HCT116 (cell line): ENCODE results near the gene KRTAP16-1. TPM values are rescaled to one million over a fixed set of nuclear protein-coding genes. Genes with fewer than 3 reads are reported as not detected.

Experiments used
- ATAC-seq: fragments of 200-7000 bp; cut with Tn5 transposase; 2 replicates; pipeline ENCODE4 v1.9.1; 2020; ENCODE audit warnings: mild to moderate bottlenecking, moderate library complexity
- BruUV-seq: library from RNA; stranded (reverse); fragments of 400-500 nt; replicated peaks from 2 replicates; lab custom pipeline; 2021; lab: Mats Ljungman, UMichigan
- CTCF ChIA-PET: fragments of 300-600 bp; sonication (Branson Sonifier 250); formaldehyde crosslinking; loops from one replicate; lab custom pipeline; 2021; ENCODE audit warnings: antibody characterized with exemption; lab: Charles Lee
- POLR2A ChIA-PET: fragments of 300-600, 350-600 bp; sonication (Branson Sonifier 250); formaldehyde crosslinking; loops from one replicate; lab custom pipeline; 2021; ENCODE audit warnings: antibody characterized with exemption; lab: Charles Lee
- RAD21 ChIA-PET, 2 experiments: fragments of 300-600 bp; sonication (Branson Sonifier 250); formaldehyde crosslinking; loops; one replicate each; lab custom pipeline; 2023; ENCODE audit warnings: low total read pairs in 2 of 2; ENCODE audit not compliant: uncharacterized antibody in 2 of 2, unreplicated experiment in 2 of 2, low non-redundant PET in 1 of 2; lab: Charles Lee
- DNase-seq: peaks from one replicate; pipeline ENCODE4 v3.0.0-alpha.2; 2010; ENCODE audit warnings: low read depth, low spot score
- H2AFZ ChIP-seq: fragments of 200-600 bp; shearing (Covaris generic), sonication (generic); 2 replicates; pipeline ENCODE4 v1.6.1; 2017; ENCODE audit warnings: low read depth, mixed run types, mixed read lengths, antibody characterized with exemption, low read length; ENCODE audit not compliant: poor library complexity, severe bottlenecking
- H3K27ac ChIP-seq: 2 replicates; pipeline ENCODE4 v1.5.1; 2012; ENCODE audit warnings: low read depth, low read length
- H3K27me3 ChIP-seq: fragments of 200-600 bp; sonication (generic); 2 replicates; pipeline ENCODE4 v1.6.1; 2016; ENCODE audit warnings: mixed run types, low read length, mixed read lengths; ENCODE audit not compliant: insufficient read depth
- H3K36me3 ChIP-seq, 2 experiments: fragments of 200-500 bp in 1 of 2; fragments of 200-600 bp in 1 of 2; sonication (Bioruptor generic) in 1 of 2; sonication (generic) in 1 of 2; 2 replicates each; pipeline versions ENCODE4 v1.5.1 to v1.6.1; 2014 to 2016; ENCODE audit warnings: low read length in 2 of 2, inconsistent platforms in 1 of 2, mixed read lengths in 1 of 2, mixed run types in 1 of 2; ENCODE audit not compliant: insufficient read depth in 2 of 2, control insufficient read depth in 1 of 2
- H3K4me1 ChIP-seq, 2 experiments: fragments of 200-600 bp in 1 of 2; sonication (generic) in 1 of 2; 2 replicates each; pipeline versions ENCODE4 v1.5.1 to v1.6.1; 2012 to 2017; ENCODE audit warnings: low read length in 2 of 2, inconsistent platforms in 1 of 2, mild to moderate bottlenecking in 1 of 2, mixed read lengths in 1 of 2, mixed run types in 1 of 2, moderate library complexity in 1 of 2; ENCODE audit not compliant: insufficient read depth in 2 of 2, control insufficient read depth in 1 of 2
- H3K4me2 ChIP-seq: fragments of 200-600 bp; sonication (generic); 2 replicates; pipeline ENCODE4 v1.6.1; 2017; ENCODE audit warnings: mixed run types, low read length, mixed read lengths
- H3K4me3 ChIP-seq, 2 experiments: fragments of 200-600 bp in 1 of 2; sonication (generic) in 1 of 2; replicated peaks in 1 of 2; 2 replicates each; pipeline ENCODE4 v1.5.1; 2011 to 2016; ENCODE audit warnings: low read length in 2 of 2, control low read depth in 1 of 2, low read depth in 1 of 2, mild to moderate bottlenecking in 1 of 2, mixed read lengths in 1 of 2, mixed run types in 1 of 2
- H3K79me2 ChIP-seq: fragments of 200-600 bp; sonication (generic); 2 replicates; pipeline ENCODE4 v1.6.1; 2017; ENCODE audit warnings: mild to moderate bottlenecking, mixed run types, low read length, moderate library complexity, mixed read lengths; ENCODE audit not compliant: insufficient read depth
- H3K9ac ChIP-seq: fragments of 200-600 bp; sonication (generic); 2 replicates; pipeline ENCODE4 v1.6.1; 2016; ENCODE audit warnings: low read length, mixed read lengths
- H3K9me2 ChIP-seq: fragments of 200-600 bp; sonication (generic), shearing (Covaris generic); 2 replicates; pipeline ENCODE4 v1.6.1; 2017; ENCODE audit warnings: mixed run types, mild to moderate bottlenecking, moderate library complexity; ENCODE audit not compliant: insufficient read depth
- H3K9me3 ChIP-seq, 2 experiments: fragments of 200-500 bp in 1 of 2; fragments of 200-600 bp in 1 of 2; sonication (Bioruptor generic) in 1 of 2; sonication (generic) in 1 of 2; 2 replicates each; pipeline ENCODE4 v1.6.1; 2014 to 2017; ENCODE audit warnings: low read length in 2 of 2, mixed read lengths in 2 of 2, inconsistent platforms in 1 of 2, low read depth in 1 of 2, mild to moderate bottlenecking in 1 of 2, mixed run types in 1 of 2, moderate library complexity in 1 of 2; ENCODE audit not compliant: control insufficient read depth in 1 of 2, insufficient read depth in 1 of 2
- H4K20me1 ChIP-seq: fragments of 200-600 bp; sonication (generic), shearing (Covaris generic); 2 replicates; pipeline ENCODE4 v1.6.1; 2017; ENCODE audit warnings: mixed run types, mild to moderate bottlenecking, moderate library complexity; ENCODE audit not compliant: insufficient read depth
- CBX3 ChIP-seq: IDR thresholded peaks from 2 replicates; pipeline ENCODE4 v1.6.1; 2012; ENCODE audit warnings: low read depth
- CEBPB ChIP-seq: IDR thresholded peaks from 2 replicates; pipeline ENCODE4 v1.6.1; 2012; ENCODE audit warnings: low read depth
- EGR1 ChIP-seq: IDR thresholded peaks from 2 replicates; pipeline ENCODE4 v1.6.1; 2012; ENCODE audit warnings: low read depth
- ELF1 ChIP-seq: IDR thresholded peaks from 2 replicates; pipeline ENCODE4 v1.6.1; 2012; ENCODE audit warnings: low read depth, borderline replicate concordance
- EZH2phosphoT487 ChIP-seq: fragments of 200-600 bp; IDR thresholded peaks from 2 replicates; pipeline ENCODE4 v1.6.1; 2018; ENCODE audit warnings: antibody characterized with exemption, borderline replicate concordance
- FOSL1 ChIP-seq: IDR thresholded peaks from 2 replicates; pipeline ENCODE4 v1.6.1; 2012; ENCODE audit warnings: low read depth
- JUND ChIP-seq: IDR thresholded peaks from 2 replicates; pipeline ENCODE4 v1.6.1; 2012
- POLR2A ChIP-seq: IDR thresholded peaks from 2 replicates; pipeline ENCODE4 v1.7.0; 2011; ENCODE audit warnings: borderline replicate concordance; ENCODE audit not compliant: insufficient read depth, insufficient read length; ENCODE audit errors: extremely low read depth
- POLR2AphosphoS5 ChIP-seq: IDR thresholded peaks from 2 replicates; pipeline ENCODE4 v1.6.1; 2011; ENCODE audit warnings: mild to moderate bottlenecking, low read depth, low read length, moderate library complexity
- RAD21 ChIP-seq: IDR thresholded peaks from 2 replicates; pipeline ENCODE4 v1.6.1; 2012; ENCODE audit warnings: low read depth, mild to moderate bottlenecking
- SIN3A ChIP-seq: IDR thresholded peaks from 2 replicates; pipeline ENCODE4 v1.6.1; 2012; ENCODE audit warnings: low read depth
- SP1 ChIP-seq: IDR thresholded peaks from 2 replicates; pipeline ENCODE4 v1.6.1; 2012; ENCODE audit warnings: low read depth
- SRF ChIP-seq: IDR thresholded peaks from 2 replicates; pipeline ENCODE4 v1.6.1; 2012; ENCODE audit warnings: low read depth
- TCF7L2 ChIP-seq: IDR thresholded peaks from 2 replicates; pipeline ENCODE4 v1.7.0; 2011; ENCODE audit warnings: borderline replicate concordance, inconsistent platforms; ENCODE audit not compliant: insufficient read depth, insufficient read length; ENCODE audit errors: extremely low read depth
- YY1 ChIP-seq: IDR thresholded peaks from 2 replicates; pipeline ENCODE4 v1.6.1; 2011; ENCODE audit warnings: low read length, low read depth, moderate library complexity, mild to moderate bottlenecking; ENCODE audit not compliant: insufficient replicate concordance; ENCODE audit errors: extremely low read depth
- ZBTB33 ChIP-seq: IDR thresholded peaks from 2 replicates; pipeline ENCODE4 v1.6.1; 2011; ENCODE audit warnings: mild to moderate bottlenecking, low read length, moderate library complexity; ENCODE audit not compliant: insufficient replicate concordance; ENCODE audit errors: extremely low read depth
- ZFX ChIP-seq: fragments of 450-650 bp; IDR thresholded peaks from 2 replicates; pipeline ENCODE4 v1.6.1; 2017
- intact Hi-C: fragments of 100-400 bp; cut with micrococcal nuclease; formaldehyde crosslinking; loops from 2 replicates; pipeline ENCODE4 v1.10.0; 2022
- total RNA-seq: library from RNA; stranded (reverse); gene quantifications from one replicate; pipeline ENCODE4 v1.2.1, GENCODE V29; 2021; ENCODE audit not compliant: unreplicated experiment
- TF ChIP-seq, protein P1 (sequence below), 3 experiments: fragments of 200-600 bp in 1 of 3; sonication (generic) in 1 of 3; IDR thresholded peaks in 2 of 3; conservative IDR thresholded peaks in 1 of 3; 2 replicates each; pipeline ENCODE4 v1.5.1; 2012 to 2017; ENCODE audit warnings: low read depth in 2 of 3, low read length in 2 of 3, antibody characterized with exemption in 1 of 3, borderline replicate concordance in 1 of 3, control low read depth in 1 of 3, mild to moderate bottlenecking in 1 of 3, mixed read lengths in 1 of 3, mixed run types in 1 of 3, moderate library complexity in 1 of 3; ENCODE audit not compliant: insufficient read depth in 1 of 3
- TF ChIP-seq, protein P2 (sequence below): IDR thresholded peaks from 2 replicates; pipeline ENCODE4 v1.6.1; 2012

KRTAP16-1 gene
- total RNA-seq, 1 experiment from 2014 or later = not detected

DNA sequence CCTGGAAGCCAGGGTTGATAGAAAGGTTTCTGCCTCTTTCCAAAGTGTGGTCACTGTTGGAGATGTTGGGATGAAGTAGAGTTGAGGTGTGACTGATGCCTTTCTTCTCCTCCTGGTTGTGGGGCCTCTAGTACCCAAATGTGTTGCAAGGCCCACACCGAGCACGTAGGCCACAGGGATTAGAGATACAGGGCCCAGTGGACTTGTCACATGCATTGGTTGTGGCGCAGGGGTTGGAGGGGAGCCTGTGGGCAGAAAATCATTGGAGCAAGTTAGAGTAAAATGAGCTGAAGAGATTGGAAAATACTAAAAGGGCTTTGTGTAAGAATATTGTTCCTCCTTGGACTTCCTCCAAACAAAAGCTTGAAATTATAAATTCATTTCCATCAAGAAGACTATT lies 36.9 kb upstream of the KRTAP16-1 start:
- H3K27me3 ChIP-seq = no peaks in the 10 kb centered on the region
- no peaks in the 10 kb centered on the region for H3K79me2 ChIP-seq
- no TSS peak for BruUV-seq
- DNase-seq (no peak), ATAC-seq (no peak)
- RAD21 ChIA-PET = no interaction called here
- no peaks in the 10 kb centered on the region for H3K9me2 ChIP-seq
- intact Hi-C loops = no loop called here
- no peak overlapping the region for H3K4me2 ChIP-seq
- no peaks in the 10 kb centered on the region for H3K4me1 ChIP-seq
- no peaks in the 10 kb centered on the region for H4K20me1 ChIP-seq
- CTCF ChIA-PET = no interaction called here
- H3K4me3 ChIP-seq = no peak overlapping the region
- no peaks in the 10 kb centered on the region for H3K36me3 ChIP-seq
- TF ChIP-seq YY1 (no peak), ZFX (no peak), EGR1 (no peak), POLR2AphosphoS5 (no peak), CEBPB (no peak), POLR2A (no peak), SP1 (no peak), RAD21 (no peak), ZBTB33 (no peak), ELF1 (no peak), SRF (no peak), FOSL1 (no peak), SIN3A (no peak), JUND (no peak), TCF7L2 (no peak), EZH2phosphoT487 (no peak), CBX3 (no peak)
- TF ChIP-seq, protein P1, sequence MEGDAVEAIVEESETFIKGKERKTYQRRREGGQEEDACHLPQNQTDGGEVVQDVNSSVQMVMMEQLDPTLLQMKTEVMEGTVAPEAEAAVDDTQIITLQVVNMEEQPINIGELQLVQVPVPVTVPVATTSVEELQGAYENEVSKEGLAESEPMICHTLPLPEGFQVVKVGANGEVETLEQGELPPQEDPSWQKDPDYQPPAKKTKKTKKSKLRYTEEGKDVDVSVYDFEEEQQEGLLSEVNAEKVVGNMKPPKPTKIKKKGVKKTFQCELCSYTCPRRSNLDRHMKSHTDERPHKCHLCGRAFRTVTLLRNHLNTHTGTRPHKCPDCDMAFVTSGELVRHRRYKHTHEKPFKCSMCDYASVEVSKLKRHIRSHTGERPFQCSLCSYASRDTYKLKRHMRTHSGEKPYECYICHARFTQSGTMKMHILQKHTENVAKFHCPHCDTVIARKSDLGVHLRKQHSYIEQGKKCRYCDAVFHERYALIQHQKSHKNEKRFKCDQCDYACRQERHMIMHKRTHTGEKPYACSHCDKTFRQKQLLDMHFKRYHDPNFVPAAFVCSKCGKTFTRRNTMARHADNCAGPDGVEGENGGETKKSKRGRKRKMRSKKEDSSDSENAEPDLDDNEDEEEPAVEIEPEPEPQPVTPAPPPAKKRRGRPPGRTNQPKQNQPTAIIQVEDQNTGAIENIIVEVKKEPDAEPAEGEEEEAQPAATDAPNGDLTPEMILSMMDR (IDR thresholded peaks at IDR 0.05 in 2 of 3, conservative IDR thresholded peaks at IDR 0.05 in 1 of 3; ENCODE audit: borderline replicate concordance in 1 of 3, insufficient read depth in 1 of 3, low read depth in 2 of 3, low read length in 2 of 3) = no peak
- TF ChIP-seq, protein P2, sequence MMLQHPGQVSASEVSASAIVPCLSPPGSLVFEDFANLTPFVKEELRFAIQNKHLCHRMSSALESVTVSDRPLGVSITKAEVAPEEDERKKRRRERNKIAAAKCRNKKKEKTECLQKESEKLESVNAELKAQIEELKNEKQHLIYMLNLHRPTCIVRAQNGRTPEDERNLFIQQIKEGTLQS = no peak
- H2AFZ ChIP-seq = no peak overlapping the region
- no peak overlapping the region for H3K27ac ChIP-seq
- POLR2A ChIA-PET = no interaction called here
- H3K9me3 ChIP-seq = peaks cover 3 to 9% of the 10 kb centered on the region in 2 experiments; a peak in 1 of 4 replicates
- no peak overlapping the region for H3K9ac ChIP-seq
